ENCODE results near the gene CENPF. TPM values are rescaled to one million over a fixed set of nuclear protein-coding genes. Genes with fewer than 3 reads are reported as not detected.
"Not testable (repeated sequence)": the region's sequence is repeated elsewhere in the genome, so short reads cannot be mapped to it uniquely, and the experiment has no call there.

CENPF gene
- polyA plus RNA-seq, 3 donors = 0.22 to 0.67 TPM; not detected in 1

GRCh38 chr1:214608817-214609216 is 5.8 kb downstream of the CENPF start:
- WGBS, 3 donors = 98% methylated on average over 27 to 43 of the region's 43 CpGs
- not testable (repeated sequence) for H3K27ac ChIP-seq (ENCODE audit: low read depth, low read length)

- H3K27ac ChIP-seq (ENCODE audit: low read depth, low read length) = no peak overlapping the region
- 87 to 100% (median 100%) methylated on average over 1 of the region's 1 CpG for WGBS, 3 donors
These were observed 6.7 kb downstream of the CENPF start for GRCh38 chr1:214609692-214610091.

GRCh38 chr1:214610136-214610535 is 7.1 kb downstream of the CENPF start:
- not testable (repeated sequence) for H3K27ac ChIP-seq (ENCODE audit: low read depth, low read length)

- WGBS, 3 donors = 87 to 98% (median 91%) methylated on average over 6 of the region's 6 CpGs
- H3K27ac ChIP-seq (ENCODE audit: low read depth, low read length) = no peak overlapping the region
These were observed 12.1 kb downstream of the CENPF start for GRCh38 chr1:214615109-214615508.

GRCh38 chr1:214615871-214616270 is 12.9 kb downstream of the CENPF start:
- 67 to 83% (median 79%) methylated on average over 3 of the region's 3 CpGs for WGBS, 3 donors
- no peak overlapping the region for H3K27ac ChIP-seq (ENCODE audit: low read depth, low read length)

- 82 to 90% (median 89%) methylated on average over 4 of the region's 4 CpGs for WGBS, 3 donors
- no peak overlapping the region for H3K27ac ChIP-seq (ENCODE audit: low read depth, low read length)
These were observed 14.3 kb downstream of the CENPF start for GRCh38 chr1:214617246-214617645.

- no peak overlapping the region for H3K27ac ChIP-seq (ENCODE audit: low read depth, low read length)
- WGBS, 3 donors = 76 to 92% (median 82%) methylated on average over 6 of the region's 6 CpGs
These were observed 14.8 kb downstream of the CENPF start for GRCh38 chr1:214617843-214618242.

- H3K27ac ChIP-seq (ENCODE audit: low read depth, low read length) = no peak overlapping the region
- WGBS, 3 donors = 49 to 98% (median 97%) methylated on average over 2 of the region's 2 CpGs
These were observed 18.2 kb downstream of the CENPF start for GRCh38 chr1:214621236-214621635.

GRCh38 chr1:214623430-214623829 is 20.4 kb downstream of the CENPF start:
- 81 to 95% (median 82%) methylated on average over 1 of the region's 1 CpG for WGBS, 3 donors
- no peak overlapping the region for H3K27ac ChIP-seq (ENCODE audit: low read depth, low read length)

GRCh38 chr1:214632091-214632490 is 29.1 kb downstream of the CENPF start:
- WGBS, 3 donors = 75 to 88% (median 80%) methylated on average over 4 of the region's 4 CpGs
- no peak overlapping the region for H3K27ac ChIP-seq (ENCODE audit: low read depth, low read length)

GRCh38 chr1:214633686-214634085 is 30.7 kb downstream of the CENPF start:
- H3K27ac ChIP-seq (ENCODE audit: low read depth, low read length) = no peak overlapping the region
- WGBS, 3 donors = 72 to 93% (median 88%) methylated on average over 5 of the region's 5 CpGs

- no peak overlapping the region for H3K27ac ChIP-seq (ENCODE audit: low read depth, low read length)
These were observed 31.3 kb downstream of the CENPF start for GRCh38 chr1:214634267-214634666.

- WGBS, 3 donors = 94 to 97% (median 95%) methylated on average over 3 of the region's 3 CpGs
- H3K27ac ChIP-seq (ENCODE audit: low read depth, low read length) = no peak overlapping the region
These were observed 32.1 kb downstream of the CENPF start for GRCh38 chr1:214635086-214635485.

GRCh38 chr1:214635506-214635905 is 32.5 kb downstream of the CENPF start:
- 92 to 94% (median 92%) methylated on average over 4 of the region's 4 CpGs for WGBS, 3 donors
- H3K27ac ChIP-seq (ENCODE audit: low read depth, low read length) = no peak overlapping the region

GRCh38 chr1:214636436-214636835 is 33.4 kb downstream of the CENPF start:
- 92 to 97% (median 93%) methylated on average over 5 of the region's 5 CpGs for WGBS, 3 donors
- H3K27ac ChIP-seq (ENCODE audit: low read depth, low read length) = no peak overlapping the region

GRCh38 chr1:214637125-214637524 is 34.1 kb downstream of the CENPF start:
- no peak overlapping the region for H3K27ac ChIP-seq (ENCODE audit: low read depth, low read length)

GRCh38 chr1:214637722-214638458 is 34.9 kb downstream of the CENPF start:
- no peak overlapping the region for H3K27ac ChIP-seq (ENCODE audit: low read depth, low read length)
- WGBS, 3 donors = 62 to 74% (median 71%) methylated on average over 6 of the region's 6 CpGs

- WGBS, 3 donors = 97 to 98% (median 98%) methylated on average over 6 of the region's 6 CpGs
- H3K27ac ChIP-seq (ENCODE audit: low read depth, low read length) = no peak overlapping the region
These were observed 35.4 kb downstream of the CENPF start for GRCh38 chr1:214638459-214638807.

GRCh38 chr1:214638997-214639396 is 36.0 kb downstream of the CENPF start:
- WGBS, 3 donors = 86 to 88% (median 88%) methylated on average over 3 of the region's 3 CpGs
- no peak overlapping the region for H3K27ac ChIP-seq (ENCODE audit: low read depth, low read length)

- WGBS, 3 donors = 91 to 95% (median 95%) methylated on average over 6 of the region's 6 CpGs
- H3K27ac ChIP-seq (ENCODE audit: low read depth, low read length) = no peak overlapping the region
These were observed 37.6 kb downstream of the CENPF start for GRCh38 chr1:214640431-214641213.
